Adipose tissue (tissue), 3 donors: ENCODE data around the gene TMEM63A. TPM values are rescaled to one million over a fixed set of nuclear protein-coding genes. Genes with fewer than 3 reads are reported as not detected.

ENCODE experiments used
- H3K27ac ChIP-seq: one replicate; pipeline ENCODE4 v1.5.1; 2013; ENCODE audit warnings: low read depth, low read length
- WGBS, 3 donors: extraction: QIAGEN DNeasy Blood & Tissue Kit; methylation state at CpG; one replicate each; pipeline ENCODE4 v1.1.7; 2013; 5-methylcytosine and 5-hydroxymethylcytosine counted together
- polyA plus RNA-seq, 3 donors: library from polyadenylated mRNA; stranded (reverse); fragments of 200-250 nt; gene quantifications; one replicate each; pipeline ENCODE4 v1.2.3, GENCODE V29; 2013
- donor health status: healthy with polysubstance abuse.
- donor health status: Bipolar disorder and iron deficiency.
- donor health status: healthy.

The TMEM63A gene
- polyA plus RNA-seq, 3 donors = 26.2 to 51.8 (median 45.9) TPM

- WGBS, 3 donors = 73 to 78% (median 75%) methylated on average over 10 of the region's 10 CpGs
- H3K27ac ChIP-seq = no peak overlapping the region
Observed at GRCh38 chr1:225855503-225856300, 26.5 kb downstream of the TMEM63A start.

GRCh38 chr1:225853441-225853840 is 28.7 kb downstream of the TMEM63A start:
- no peak overlapping the region for H3K27ac ChIP-seq
- WGBS, 3 donors = 90 to 94% (median 92%) methylated on average over 12 of the region's 12 CpGs

- 88 to 90% (median 89%) methylated on average over 13 of the region's 13 CpGs for WGBS, 3 donors
- H3K27ac ChIP-seq = no peak overlapping the region
Observed at GRCh38 chr1:225852413-225853124, 29.6 kb downstream of the TMEM63A start.

GRCh38 chr1:225851805-225852204 is 30.4 kb downstream of the TMEM63A start:
- no peak overlapping the region for H3K27ac ChIP-seq
- WGBS, 3 donors = 24 to 34% (median 32%) methylated on average over 4 of the region's 4 CpGs

GRCh38 chr1:225850370-225850769 is 31.8 kb downstream of the TMEM63A start:
- H3K27ac ChIP-seq = no peak overlapping the region
- 95 to 97% (median 97%) methylated on average over 7 of the region's 7 CpGs for WGBS, 3 donors

- H3K27ac ChIP-seq = no peak overlapping the region
- WGBS, 3 donors = 57 to 75% (median 64%) methylated on average over 5 to 7 of the region's 7 CpGs
Observed at GRCh38 chr1:225849925-225850324, 32.3 kb downstream of the TMEM63A start.

- WGBS, 3 donors = 71 to 73% (median 71%) methylated on average over 16 of the region's 16 CpGs
- H3K27ac ChIP-seq = no peak overlapping the region
Observed at GRCh38 chr1:225848030-225848955, 33.9 kb downstream of the TMEM63A start.

GRCh38 chr1:225847610-225848009 is 34.6 kb downstream of the TMEM63A start:
- no peak overlapping the region for H3K27ac ChIP-seq
- WGBS, 3 donors = 13 to 70% (median 69%) methylated on average over 4 of the region's 4 CpGs

- H3K27ac ChIP-seq = no peak overlapping the region
- 72 to 88% (median 86%) methylated on average over 20 of the region's 20 CpGs for WGBS, 3 donors
Observed at GRCh38 chr1:225846331-225847310, 35.6 kb downstream of the TMEM63A start.

- no peak overlapping the region for H3K27ac ChIP-seq
- 43 to 68% (median 66%) methylated on average over 13 of the region's 13 CpGs for WGBS, 3 donors
Observed at GRCh38 chr1:225845571-225846259, 36.5 kb downstream of the TMEM63A start.

- H3K27ac ChIP-seq = no peak overlapping the region
Observed at GRCh38 chr1:225845097-225845496, 37.1 kb downstream of the TMEM63A start.

GRCh38 chr1:225844236-225845061 is 37.7 kb downstream of the TMEM63A start:
- H3K27ac ChIP-seq = no peak overlapping the region

More at GRCh38 chr1:225845097-225845496, 37.1 kb downstream of the TMEM63A start:
- 87 to 89% (median 87%) methylated on average over 14 of the region's 14 CpGs for WGBS, 3 donors

GRCh38 chr1:225843426-225843795 is 38.8 kb downstream of the TMEM63A start:
- WGBS, 3 donors = 73 to 85% (median 76%) methylated on average over 6 of the region's 6 CpGs
- no peak overlapping the region for H3K27ac ChIP-seq

More at GRCh38 chr1:225844236-225845061, 37.7 kb downstream of the TMEM63A start:
- 80 to 89% (median 86%) methylated on average over 18 of the region's 18 CpGs for WGBS, 3 donors

- H3K27ac ChIP-seq = no peak overlapping the region
- 78 to 94% (median 85%) methylated on average over 6 of the region's 6 CpGs for WGBS, 3 donors
Observed at GRCh38 chr1:225842788-225843425, 39.3 kb downstream of the TMEM63A start.

GRCh38 chr1:225842074-225842473 is 40.1 kb downstream of the TMEM63A start:
- 80 to 85% (median 81%) methylated on average over 12 of the region's 12 CpGs for WGBS, 3 donors
- H3K27ac ChIP-seq = no peak overlapping the region

GRCh38 chr1:225840713-225841112 is 41.5 kb downstream of the TMEM63A start:
- 83 to 89% (median 88%) methylated on average over 4 of the region's 4 CpGs for WGBS, 3 donors

More at GRCh38 chr1:225840713-225841112, 41.5 kb downstream of the TMEM63A start:
- H3K27ac ChIP-seq = no peak overlapping the region
